Measurements from ENCODE around the gene SGIP1. TPM values are rescaled to one million over a fixed set of nuclear protein-coding genes. Genes with fewer than 3 reads are reported as not detected.
A peak's percentile ranks its signal among the peaks of the same experiment; 100 is the strongest.

SGIP1 gene
- total and polyA plus RNA-seq, 7 donors: 0.74 to 3.7 (median 1.0) TPM

DNA sequence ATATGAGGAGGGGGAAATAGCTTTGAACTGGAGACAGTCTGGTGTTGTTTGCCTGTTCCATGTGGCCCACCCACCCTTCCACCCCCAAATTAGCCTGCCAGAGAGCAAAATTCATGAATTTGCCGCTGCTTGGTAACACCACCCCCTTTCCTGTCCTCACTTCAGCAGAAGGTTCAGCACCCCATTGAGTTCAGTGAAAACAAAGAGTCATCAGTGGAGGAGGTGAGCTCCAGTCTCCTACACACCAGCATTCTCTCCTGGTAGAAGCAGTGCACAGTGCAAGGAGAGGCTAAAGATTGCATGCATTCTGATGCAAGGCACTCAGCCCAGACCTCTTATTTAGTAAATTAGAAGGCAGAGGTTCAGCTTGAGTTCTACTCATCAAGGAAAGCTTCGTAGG lies 118.6 kb downstream of the SGIP1 start:
- no peaks in the 10 kb centered on the region for H3K4me1 ChIP-seq
- no peak overlapping the region for H3K4me3 ChIP-seq
- H3K36me3 ChIP-seq (ENCODE audit: insufficient read depth in 1 of 2, low read depth in 1 of 2): no peaks in the 10 kb centered on the region
- no peaks in the 10 kb centered on the region for H3K27me3 ChIP-seq (ENCODE audit: insufficient read depth in 3 of 3, low read length in 2 of 3)
- no peak overlapping the region for H3K27ac ChIP-seq
- DNase-seq (no peak), ATAC-seq (no peak)
- no peaks in the 10 kb centered on the region for H3K9me3 ChIP-seq
- 56 to 68% (median 65%) methylated on average over 2 of the region's 2 CpGs for WGBS, 3 donors
- TF ChIP-seq, protein P1, sequence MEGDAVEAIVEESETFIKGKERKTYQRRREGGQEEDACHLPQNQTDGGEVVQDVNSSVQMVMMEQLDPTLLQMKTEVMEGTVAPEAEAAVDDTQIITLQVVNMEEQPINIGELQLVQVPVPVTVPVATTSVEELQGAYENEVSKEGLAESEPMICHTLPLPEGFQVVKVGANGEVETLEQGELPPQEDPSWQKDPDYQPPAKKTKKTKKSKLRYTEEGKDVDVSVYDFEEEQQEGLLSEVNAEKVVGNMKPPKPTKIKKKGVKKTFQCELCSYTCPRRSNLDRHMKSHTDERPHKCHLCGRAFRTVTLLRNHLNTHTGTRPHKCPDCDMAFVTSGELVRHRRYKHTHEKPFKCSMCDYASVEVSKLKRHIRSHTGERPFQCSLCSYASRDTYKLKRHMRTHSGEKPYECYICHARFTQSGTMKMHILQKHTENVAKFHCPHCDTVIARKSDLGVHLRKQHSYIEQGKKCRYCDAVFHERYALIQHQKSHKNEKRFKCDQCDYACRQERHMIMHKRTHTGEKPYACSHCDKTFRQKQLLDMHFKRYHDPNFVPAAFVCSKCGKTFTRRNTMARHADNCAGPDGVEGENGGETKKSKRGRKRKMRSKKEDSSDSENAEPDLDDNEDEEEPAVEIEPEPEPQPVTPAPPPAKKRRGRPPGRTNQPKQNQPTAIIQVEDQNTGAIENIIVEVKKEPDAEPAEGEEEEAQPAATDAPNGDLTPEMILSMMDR (IDR thresholded peaks at IDR 0.05): no peak
- intact Hi-C loops (cut with DNase I): no loop called here

DNA sequence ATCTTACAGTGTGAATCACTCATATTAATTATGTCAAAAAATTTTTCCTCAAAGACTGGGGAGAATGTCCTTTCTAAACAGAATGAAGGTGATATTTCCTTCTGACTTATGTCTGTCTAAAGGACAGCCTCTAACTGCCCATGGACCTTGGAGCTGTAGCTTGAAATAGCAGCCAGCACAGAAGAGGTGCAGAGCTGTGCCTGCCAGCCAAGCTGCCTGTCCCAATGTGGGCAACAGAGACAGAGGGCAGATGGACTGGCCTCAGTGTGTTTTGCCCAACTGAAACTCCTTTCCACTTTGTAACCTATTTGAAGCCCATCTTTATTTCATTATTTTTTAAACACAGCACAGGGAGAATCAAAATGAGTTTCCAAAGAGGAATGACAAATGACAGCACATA lies 120.7 kb downstream of the SGIP1 start:
- DNase-seq (no peak), ATAC-seq (no peak)
- Histone ChIP-seq H3K27me3 (ENCODE audit: insufficient read depth in 3 of 3, low read length in 2 of 3) (no peaks in the 10 kb centered on the region), H3K4me3 (no peak overlapping the region), H3K9me3 (no peaks in the 10 kb centered on the region), H3K27ac (no peak overlapping the region), H3K4me1 (no peaks in the 10 kb centered on the region), H3K36me3 (ENCODE audit: insufficient read depth in 1 of 2, low read depth in 1 of 2) (no peaks in the 10 kb centered on the region)
- TF ChIP-seq, protein P1 (IDR thresholded peaks at IDR 0.05): no peak
- intact Hi-C loops (cut with DNase I): no loop called here

DNA sequence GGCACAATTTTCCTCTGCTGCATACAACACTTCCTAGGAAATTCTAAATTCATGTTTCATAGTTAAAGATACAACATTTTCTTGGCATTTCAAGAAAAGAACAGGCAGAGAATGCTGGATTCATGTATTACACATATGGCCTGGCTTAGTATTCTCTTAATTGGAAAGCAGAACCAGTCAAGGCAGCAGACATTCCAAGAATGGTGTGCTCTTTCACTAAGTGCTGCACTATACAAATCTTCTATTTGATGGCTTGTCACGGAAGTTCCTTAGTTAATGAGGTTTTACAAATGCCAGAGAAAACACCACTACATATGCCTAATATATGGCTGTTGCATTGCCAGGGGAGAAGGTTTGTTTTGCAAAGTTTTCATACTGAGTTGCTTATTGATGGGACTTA lies 137.5 kb downstream of the SGIP1 start:
- TF ChIP-seq, protein P1 (IDR thresholded peaks at IDR 0.05): no peak
- ATAC-seq (no peak), DNase-seq (no peak)
- H3K4me3 ChIP-seq: no peak overlapping the region
- H3K4me1 ChIP-seq: no peaks in the 10 kb centered on the region
- intact Hi-C loops (cut with DNase I): no loop called here
- WGBS, 3 donors: 61 to 69% (median 68%) methylated on average over 1 of the region's 1 CpG
- no peaks in the 10 kb centered on the region for H3K9me3 ChIP-seq
- H3K27ac ChIP-seq: no peak overlapping the region
- no peaks in the 10 kb centered on the region for H3K36me3 ChIP-seq (ENCODE audit: insufficient read depth in 1 of 2, low read depth in 1 of 2)
- H3K27me3 ChIP-seq (ENCODE audit: insufficient read depth in 3 of 3, low read length in 2 of 3): no peaks in the 10 kb centered on the region

DNA sequence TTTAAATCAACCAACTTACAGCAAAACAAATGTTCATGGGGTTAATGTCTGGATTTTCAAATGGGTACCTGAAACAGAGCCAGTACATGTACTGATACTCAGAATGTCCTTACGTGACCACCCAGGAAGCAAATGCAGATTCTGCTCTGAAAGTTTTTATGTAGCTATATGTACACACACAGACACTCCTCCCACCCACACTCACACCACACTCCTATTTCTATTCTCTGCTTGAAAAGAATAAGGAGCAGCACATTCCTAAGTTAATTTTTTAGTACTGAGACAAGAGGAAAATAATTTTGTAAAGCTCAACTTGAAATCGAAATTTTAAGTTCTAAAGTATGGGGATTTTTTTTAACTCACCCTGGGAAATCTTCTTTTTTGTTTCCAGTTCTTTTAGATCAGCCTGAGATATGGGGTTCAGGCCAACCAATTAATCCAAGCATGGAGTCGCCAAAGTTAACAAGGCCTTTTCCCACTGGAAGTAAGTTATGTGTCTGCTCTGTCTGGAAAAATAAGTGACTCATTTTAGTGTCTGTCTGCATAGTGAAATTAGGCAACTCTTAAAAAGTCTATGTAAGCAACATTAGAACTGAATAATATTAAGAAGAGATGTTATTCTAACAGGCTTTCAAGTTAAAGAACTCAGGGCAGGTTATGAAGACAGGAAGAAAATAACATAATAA lies 142.8 kb downstream of the SGIP1 start:
- DNase-seq: no peak
- peak overlapping the region; percentile 60 for H3K27ac ChIP-seq
- TF ChIP-seq, protein P1 (IDR thresholded peaks at IDR 0.05): no peak
- no peaks in the 10 kb centered on the region for H3K4me1 ChIP-seq
- no peaks in the 10 kb centered on the region for H3K9me3 ChIP-seq
- intact Hi-C loops (cut with DNase I): no loop called here
- no peaks in the 10 kb centered on the region for H3K27me3 ChIP-seq (ENCODE audit: insufficient read depth in 3 of 3, low read length in 2 of 3)
- 40 to 50% (median 49%) methylated on average over 3 of the region's 3 CpGs for WGBS, 3 donors
- no peak overlapping the region for H3K4me3 ChIP-seq
- H3K36me3 ChIP-seq (ENCODE audit: insufficient read depth in 1 of 2, low read depth in 1 of 2): no peaks in the 10 kb centered on the region
- ATAC-seq: peak in 2 of 4 donors; percentile 37 to 71

DNA sequence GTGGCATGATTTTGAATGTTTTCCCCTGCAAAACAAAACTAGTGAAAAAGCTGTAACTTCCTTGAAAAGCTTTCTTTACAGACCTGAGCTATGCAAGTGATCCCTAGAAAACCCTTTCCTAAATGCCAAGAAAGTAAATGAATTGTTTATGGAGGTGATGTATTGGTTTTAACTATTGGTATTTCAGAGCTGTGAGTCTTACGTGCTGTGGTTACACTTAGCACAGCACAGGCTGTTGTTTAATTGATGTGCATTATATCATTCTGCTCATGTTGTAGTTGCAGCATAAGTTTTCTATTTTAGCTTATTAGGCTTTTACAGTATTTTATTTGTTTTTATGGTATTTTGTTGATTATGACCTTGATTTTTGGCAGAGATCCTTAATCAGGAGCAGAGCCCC lies 144.2 kb downstream of the SGIP1 start:
- 82 to 92% (median 86%) methylated on average over 1 of the region's 1 CpG for WGBS, 3 donors
- Histone ChIP-seq H3K27me3 (ENCODE audit: insufficient read depth in 3 of 3, low read length in 2 of 3) (no peaks in the 10 kb centered on the region), H3K9me3 (no peaks in the 10 kb centered on the region), H3K27ac (no peak overlapping the region), H3K36me3 (ENCODE audit: insufficient read depth in 1 of 2, low read depth in 1 of 2) (no peaks in the 10 kb centered on the region), H3K4me3 (no peak overlapping the region), H3K4me1 (no peaks in the 10 kb centered on the region)
- TF ChIP-seq, protein P1 (IDR thresholded peaks at IDR 0.05): no peak
- ATAC-seq (no peak), DNase-seq (no peak)
- intact Hi-C loops (cut with DNase I): no loop called here
